Activated T-cell treated with anti-CD3 and anti-CD28 coated beads, Interleukin-2, amount 50 U/mL, for 1 hour (primary cell): ENCODE measurements around the gene LRRC4.

ENCODE experiments used
- DNase-seq: peaks from one replicate; pipeline ENCODE4 v3.0.0-alpha.2; 2020

Gene LRRC4

GRCh38 chr7:128059143-128059988 lies 28.1 kb upstream of the LRRC4 start:
- DNase-seq: no peak

GRCh38 chr7:128057909-128058308 lies 26.7 kb upstream of the LRRC4 start:
- no peak for DNase-seq

DNA sequence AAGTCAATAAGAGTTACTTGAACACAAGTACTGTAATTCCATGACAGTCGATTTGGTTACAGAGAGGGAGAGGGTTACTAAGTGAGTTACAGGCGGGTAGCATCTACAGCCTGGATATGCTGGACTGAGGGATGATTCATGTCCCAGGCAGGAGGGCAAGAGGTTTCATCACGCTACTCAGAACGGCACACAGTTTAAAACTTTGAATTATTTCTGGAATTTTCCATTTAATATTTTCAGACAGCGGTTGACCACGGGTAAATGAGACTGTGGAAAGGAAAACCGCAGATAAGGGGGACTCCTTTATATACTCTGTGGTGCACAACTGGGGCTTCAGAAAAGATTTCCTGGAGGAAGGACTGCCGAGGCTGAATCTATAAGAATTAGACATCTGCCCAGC lies 25.7 kb upstream of the LRRC4 start:
- DNase-seq: no peak

DNA sequence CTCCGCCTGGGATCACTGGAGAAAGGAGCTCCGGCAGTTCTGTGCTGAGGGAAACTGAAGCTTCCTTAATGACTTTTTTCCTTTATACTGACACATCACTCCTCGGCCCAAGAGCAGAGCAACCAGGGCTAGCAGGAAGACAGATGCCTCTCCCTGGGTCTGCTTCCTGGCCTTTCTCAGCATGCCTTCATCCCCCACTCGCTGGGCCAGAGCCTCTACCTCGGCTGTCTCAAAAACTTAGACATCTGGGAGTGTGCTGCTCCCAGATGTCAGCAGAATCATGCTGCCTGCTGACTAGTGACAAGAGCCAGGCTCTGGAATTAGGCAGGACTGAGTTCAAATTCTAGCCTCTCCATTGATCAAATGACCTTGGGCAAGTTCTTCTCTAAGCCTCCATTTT lies 24.4 kb upstream of the LRRC4 start:
- DNase-seq: no peak

DNA sequence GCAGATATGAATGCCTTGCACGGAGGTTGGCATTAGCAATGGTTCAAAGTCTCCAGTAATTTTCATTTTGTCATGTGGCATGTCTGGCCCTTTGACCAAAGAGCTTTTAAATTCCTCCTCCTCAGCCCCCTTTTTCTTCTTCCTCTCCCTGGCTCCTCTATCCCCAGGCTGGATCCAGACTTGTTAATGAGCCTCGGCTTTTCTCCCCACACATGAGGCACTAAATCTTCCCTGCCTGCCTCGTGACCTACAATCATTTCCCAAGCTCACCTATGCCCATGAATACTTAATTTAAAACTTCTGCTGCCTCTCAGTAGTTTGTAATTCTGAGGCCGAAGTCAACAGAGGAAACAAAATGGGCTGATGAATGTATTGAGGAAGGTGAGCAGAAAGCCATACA lies 23.3 kb upstream of the LRRC4 start:
- no peak for DNase-seq

- no peak for DNase-seq
Measured at GRCh38 chr7:128053991-128054390, 22.8 kb upstream of the LRRC4 start.

DNA sequence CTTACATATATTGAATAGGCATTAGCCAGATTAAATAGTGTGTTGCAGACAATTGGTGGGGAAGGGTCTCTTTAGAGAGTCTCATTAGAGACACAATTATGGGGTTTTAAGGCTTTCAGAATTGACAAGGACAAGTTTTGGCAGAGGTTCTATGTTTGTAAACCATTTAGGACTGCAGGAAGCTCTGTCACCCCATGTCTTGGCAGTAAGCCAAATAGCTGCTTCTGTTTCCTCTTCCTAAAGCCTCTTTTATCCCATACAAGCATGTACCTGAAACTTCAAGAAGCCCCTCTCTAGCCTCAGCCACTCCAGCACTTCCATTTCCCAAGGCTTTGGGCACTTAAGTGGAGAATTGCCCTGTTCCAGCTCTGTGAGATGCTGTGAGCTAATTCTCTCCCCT lies 21.8 kb upstream of the LRRC4 start:
- DNase-seq: no peak

DNA sequence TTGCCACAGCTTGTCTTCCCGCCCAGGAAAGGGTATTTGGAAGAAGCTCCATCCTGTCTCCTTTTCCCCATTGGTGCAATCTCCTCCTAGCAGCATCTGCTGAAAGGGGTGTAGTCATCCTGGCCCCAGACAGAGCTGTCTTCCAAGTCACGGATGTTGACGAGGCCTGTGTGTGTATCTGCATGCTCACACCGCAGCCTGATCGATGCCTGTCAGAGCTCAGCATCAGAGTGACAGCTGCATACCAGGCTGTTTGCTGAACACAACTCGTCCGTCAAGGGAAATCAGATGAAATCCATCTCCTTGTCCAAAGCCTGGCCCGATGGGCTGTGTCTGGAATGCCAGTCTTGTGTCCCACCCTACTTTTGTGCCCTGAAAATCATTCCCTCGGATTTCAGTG lies 21.2 kb upstream of the LRRC4 start:
- DNase-seq: no peak

DNA sequence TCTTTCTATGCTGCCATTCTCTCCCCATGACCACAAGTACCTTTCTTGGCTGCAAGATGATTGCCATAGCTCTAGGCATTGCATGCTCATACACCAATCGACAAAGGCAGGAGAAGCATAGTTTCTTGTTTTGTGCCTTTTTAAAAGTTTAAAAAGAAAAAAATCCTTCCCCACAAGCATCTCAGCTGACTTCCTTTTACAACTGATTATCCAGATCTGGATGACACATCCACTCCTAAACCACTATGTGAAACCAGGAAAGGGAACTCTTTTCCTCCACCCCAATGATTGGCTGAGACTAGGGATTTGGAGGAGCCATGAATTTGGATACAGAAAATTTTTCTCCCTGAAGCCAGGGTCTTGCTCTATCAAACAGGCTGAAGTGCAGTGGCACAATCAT lies 14.5 kb upstream of the LRRC4 start:
- no peak for DNase-seq

- DNase-seq: no peak
Measured at GRCh38 chr7:128045158-128045557, 13.9 kb upstream of the LRRC4 start.

- no peak for DNase-seq
Measured at GRCh38 chr7:128044064-128044463, 12.8 kb upstream of the LRRC4 start.

GRCh38 chr7:128042012-128042411 lies 10.8 kb upstream of the LRRC4 start:
- no peak for DNase-seq

- DNase-seq: no peak
Measured at GRCh38 chr7:128041203-128041602, 10.0 kb upstream of the LRRC4 start.

GRCh38 chr7:128040205-128040604 lies 9.0 kb upstream of the LRRC4 start:
- DNase-seq: no peak

DNA sequence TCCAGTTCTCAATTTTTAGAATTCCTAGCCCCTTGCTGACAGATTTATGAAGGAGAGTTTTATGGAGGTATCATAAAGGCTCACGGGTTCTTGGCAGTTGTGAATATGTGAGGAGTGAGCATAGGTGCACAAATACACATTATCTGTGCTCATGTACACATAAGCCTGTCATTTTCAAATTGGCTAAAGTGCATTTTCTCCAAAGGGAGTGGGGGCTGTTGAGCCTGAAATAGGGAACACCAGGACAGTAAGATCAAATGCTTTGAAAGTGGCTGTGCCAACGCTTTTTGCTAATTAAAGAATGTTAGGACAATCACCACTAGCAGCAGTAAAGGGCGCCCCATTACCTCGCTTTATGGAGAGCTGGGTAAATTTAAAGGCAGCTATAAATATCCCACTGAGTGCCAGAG lies 8.3 kb upstream of the LRRC4 start:
- no peak for DNase-seq

DNA sequence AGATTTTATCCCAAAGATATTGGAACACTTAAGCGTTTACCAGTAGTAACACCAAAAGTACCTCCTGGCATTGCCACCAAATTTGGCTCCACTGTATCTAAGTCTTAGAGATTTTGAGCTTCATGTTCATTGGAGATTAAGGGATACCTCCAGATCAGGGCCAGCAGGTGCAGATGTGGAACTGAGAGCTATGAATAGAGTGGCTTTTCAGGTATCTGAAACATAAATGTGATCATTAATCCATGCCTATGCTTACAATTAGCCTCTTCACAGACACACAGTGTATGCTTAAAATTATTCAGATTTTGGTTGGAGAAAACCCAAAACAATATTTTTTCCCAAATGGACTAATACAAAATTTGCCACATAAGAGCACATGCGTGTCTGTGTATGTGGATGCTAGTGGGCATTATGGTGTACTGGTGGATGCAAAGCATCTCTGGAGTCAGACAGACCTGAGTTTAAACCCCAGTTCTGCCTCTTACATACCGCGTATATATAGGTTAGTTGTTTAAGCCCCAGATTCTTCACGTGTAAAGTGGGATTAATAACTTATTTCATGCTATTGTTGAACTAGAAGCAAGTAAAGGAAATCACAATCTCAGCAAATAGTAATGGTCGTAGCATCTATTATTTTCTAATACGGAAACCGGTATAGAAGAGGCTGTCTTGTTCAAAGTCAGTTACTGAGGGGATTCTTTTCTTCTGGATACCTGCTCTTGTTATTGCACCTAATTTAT lies 6.8 kb upstream of the LRRC4 start:
- DNase-seq: no peak

GRCh38 chr7:128037081-128037480 lies 5.8 kb upstream of the LRRC4 start:
- DNase-seq: no peak

DNA sequence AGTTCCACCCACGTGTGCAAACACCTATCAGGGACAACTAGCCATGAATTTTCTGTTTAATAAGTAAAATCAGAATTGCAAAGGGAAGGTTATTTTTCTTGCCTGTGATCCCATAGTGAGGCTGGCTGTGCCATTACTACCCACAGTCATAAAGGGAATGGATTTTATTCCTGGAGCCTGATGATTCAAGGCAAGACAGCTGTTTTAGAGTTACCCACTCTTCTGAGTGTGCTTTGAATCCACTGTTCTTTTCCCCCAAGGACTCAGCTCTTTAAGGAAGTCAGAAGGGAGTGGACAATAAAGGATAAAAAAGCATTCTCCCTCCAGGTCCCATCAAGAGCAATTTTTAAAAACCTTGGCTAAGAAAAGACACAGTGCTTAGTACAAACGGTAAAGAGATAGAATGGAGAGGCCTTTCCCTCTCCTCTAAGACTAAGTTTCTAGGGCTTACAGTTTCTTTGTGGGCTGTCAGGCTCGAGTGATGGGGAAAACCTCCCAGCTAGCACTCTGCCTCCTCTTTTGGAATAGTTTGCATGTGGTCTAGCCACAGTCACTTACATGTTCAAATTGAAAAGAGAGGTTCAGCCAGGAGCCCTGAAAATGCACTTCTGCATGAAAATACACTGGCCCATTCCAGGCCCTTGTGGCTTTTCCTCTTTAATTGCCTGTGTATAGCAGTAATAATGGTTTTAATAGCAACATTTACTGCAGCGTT lies 5.1 kb upstream of the LRRC4 start:
- no peak for DNase-seq

DNA sequence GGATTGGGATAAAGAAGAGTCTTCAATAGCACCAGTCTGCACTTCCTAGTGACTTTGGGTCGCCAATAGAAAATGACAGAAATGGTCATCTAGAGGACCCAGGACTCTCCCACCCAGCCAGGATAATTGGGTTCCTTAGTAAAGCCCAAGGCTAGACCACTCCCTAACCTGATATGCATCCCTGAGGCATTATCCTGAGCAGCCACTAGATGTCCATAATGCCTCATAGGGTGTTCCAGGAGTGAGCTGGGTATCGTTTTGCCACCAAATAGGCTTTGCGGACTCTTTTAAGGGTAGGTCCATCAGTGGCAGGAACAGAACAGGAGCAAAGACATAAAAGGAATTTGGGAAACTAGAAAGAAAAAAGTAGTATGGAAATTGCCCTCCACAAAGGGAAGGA lies 4.5 kb upstream of the LRRC4 start:
- no peak for DNase-seq

DNA sequence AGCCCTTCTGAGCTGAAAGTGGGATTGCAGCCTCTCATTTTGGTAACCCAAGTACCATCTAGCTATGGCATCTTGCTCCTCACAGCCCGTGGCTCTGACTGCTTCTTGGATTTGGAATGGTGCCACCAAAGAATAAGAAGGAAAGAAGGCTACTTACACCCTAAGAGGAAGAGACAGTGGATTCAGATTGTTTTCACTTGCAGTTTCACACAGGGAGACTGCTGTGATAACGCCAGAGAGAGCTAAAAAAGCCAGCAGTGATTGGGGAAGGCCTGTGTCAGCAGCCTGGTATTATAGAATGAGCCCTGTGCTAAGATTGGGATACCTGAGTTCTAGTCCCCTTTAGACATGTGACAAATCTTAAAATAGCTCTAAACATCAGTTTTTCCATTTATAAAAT lies 3.6 kb upstream of the LRRC4 start:
- DNase-seq: no peak

GRCh38 chr7:128033246-128033645 lies 2.0 kb upstream of the LRRC4 start:
- DNase-seq: no peak

GRCh38 chr7:128032605-128033235 lies 1.5 kb upstream of the LRRC4 start:
- DNase-seq: peak; percentile 29

- peak; percentile 54 for DNase-seq
Measured at GRCh38 chr7:128031901-128032604, 816 bp upstream of the LRRC4 start.
